ENCODE results near the gene GSS.

The GSS gene

GRCh38 chr20:34992751-34993417, 37.3 kb upstream of the GSS start:
- no peak for DNase-seq

- DNase-seq, result no peak
Measured at GRCh38 chr20:34990661-34991214, 35.1 kb upstream of the GSS start.

GRCh38 chr20:34990231-34990630, 34.6 kb upstream of the GSS start:
- no peak for DNase-seq

GRCh38 chr20:34989670-34990069, 34.1 kb upstream of the GSS start:
- no peak for DNase-seq

- DNase-seq, result no peak
Measured at GRCh38 chr20:34989118-34989517, 33.5 kb upstream of the GSS start.

- DNase-seq, result no peak
Measured at GRCh38 chr20:34988191-34988540, 32.6 kb upstream of the GSS start.

- DNase-seq, result no peak
Measured at GRCh38 chr20:34987288-34988190, 31.9 kb upstream of the GSS start.

- no peak for DNase-seq
Measured at GRCh38 chr20:34986311-34987287, 31.0 kb upstream of the GSS start.

- DNase-seq, result no peak
Measured at GRCh38 chr20:34985461-34986310, 30.1 kb upstream of the GSS start.

GRCh38 chr20:34984756-34985261, 29.2 kb upstream of the GSS start:
- no peak for DNase-seq

GRCh38 chr20:34983995-34984735, 28.6 kb upstream of the GSS start:
- no peak for DNase-seq

GRCh38 chr20:34983089-34983820, 27.6 kb upstream of the GSS start:
- DNase-seq, result no peak

GRCh38 chr20:34982270-34983088, 26.9 kb upstream of the GSS start:
- no peak for DNase-seq

GRCh38 chr20:34980543-34981233, 25.1 kb upstream of the GSS start:
- peak in 1 of 2 experiments; percentile 63 for DNase-seq

GRCh38 chr20:34979366-34980153, 24.0 kb upstream of the GSS start:
- DNase-seq, result no peak

- no peak for DNase-seq
Measured at GRCh38 chr20:34978092-34978744, 22.6 kb upstream of the GSS start.

All from NCI-H446 (cell line).